GM12872 (cell line): ENCODE measurements around the gene HRC.
A peak's percentile ranks its signal among the peaks of the same experiment; 100 is the strongest.

Experiments
- CTCF ChIP-seq: IDR thresholded peaks from 3 replicates; pipeline ENCODE4 v1.5.1; 2011; ENCODE audit warnings: low read depth, mild to moderate bottlenecking, low read length, moderate library complexity; ENCODE audit not compliant: insufficient read depth

HRC gene

GRCh38 chr19:49118565-49119410, 36.4 kb downstream of the HRC start, which contains the start of gene C19orf73:
Gene C19orf73 (minus strand): TSS chr19:49119143. CDS start chr19:49119022, 121 bp downstream.
- TF ChIP-seq CTCF, result peak; percentile 33

GRCh38 chr19:49117677-49118564, 37.3 kb downstream of the HRC start:
- TF ChIP-seq CTCF, result no peak

- no peak for TF ChIP-seq CTCF
Measured at GRCh38 chr19:49116544-49116943, 38.7 kb downstream of the HRC start.

GRCh38 chr19:49114630-49115363, 40.4 kb downstream of the HRC start:
- no peak for TF ChIP-seq CTCF

- peak; percentile 63 for TF ChIP-seq CTCF
Measured at GRCh38 chr19:49113762-49114629, 41.2 kb downstream of the HRC start, which contains the start of gene LIN7B. Gene LIN7B (plus strand): TSS chr19:49114370. CDS start chr19:49114405, 35 bp downstream.

GRCh38 chr19:49111218-49111998, 43.8 kb downstream of the HRC start:
- no peak for TF ChIP-seq CTCF
